HepG2 (cell line): ENCODE results near the gene CHRNB4. TPM values are rescaled to one million over a fixed set of nuclear protein-coding genes. Genes with fewer than 3 reads are reported as not detected.

Source experiments
- ATAC-seq: fragments of 200-7000 bp; cut with Tn5 transposase; 3 replicates; pipeline ENCODE4 v1.9.1; 2020; ENCODE audit warnings: mild to moderate bottlenecking, moderate library complexity
- BruUV-seq: library from RNA; stranded (reverse); fragments of 400-500 nt; replicated peaks from 2 replicates; lab custom pipeline; 2021; lab: Mats Ljungman, UMichigan
- CTCF ChIA-PET: fragments of 300-600 bp; formaldehyde crosslinking; extraction: SDS; loops from one replicate; lab custom pipeline; 2021; ENCODE audit warnings: low total read pairs, inconsistent platforms, low intra/inter-chr PET ratio; lab: Yijun Ruan, JAX
- POLR2A ChIA-PET: fragments of 350-600 bp; sonication (Branson Sonifier 250); formaldehyde crosslinking; loops from one replicate; lab custom pipeline; 2020; ENCODE audit warnings: antibody characterized with exemption, inconsistent platforms; lab: Yijun Ruan, JAX
- DNase-seq: peaks from one replicate; pipeline ENCODE4 v3.0.0-alpha.2; 2015; ENCODE audit warnings: low spot score
- FAIRE-seq: peaks from 3 replicates; lab custom pipeline; 2011; peaks lifted over from hg19 to GRCh38; lab: Jason Lieb, UNC
- H2AFZ ChIP-seq: one replicate; pipeline ENCODE4 v1.6.1; 2011; ENCODE audit warnings: low read length, inconsistent platforms
- H3K27ac ChIP-seq: fragments of 300-600 bp; 3 replicates; pipeline ENCODE4 v1.8.0; 2011; ENCODE audit warnings: mixed run types, mild to moderate bottlenecking, mixed read lengths, low read length, inconsistent platforms; ENCODE audit not compliant: insufficient read depth; ENCODE audit errors: extremely low read length
- H3K27me3 ChIP-seq, 2 experiments: fragments of 200-600 bp in 1 of 2; 2 replicates in 1 of 2; 3 replicates in 1 of 2; pipeline versions ENCODE4 v1.6.0 to v1.8.0; 2011; ENCODE audit warnings: low read length in 2 of 2, mild to moderate bottlenecking in 2 of 2, moderate library complexity in 2 of 2, inconsistent platforms in 1 of 2; ENCODE audit not compliant: insufficient read depth in 2 of 2, control insufficient read depth in 1 of 2
- H3K36me3 ChIP-seq, 2 experiments: fragments of 200-600 bp in 1 of 2; replicated peaks in 1 of 2; 2 replicates in 1 of 2; 3 replicates in 1 of 2; pipeline versions ENCODE4 v1.5.1 to v1.8.0; 2011; ENCODE audit warnings: low read length in 2 of 2, inconsistent platforms in 1 of 2; ENCODE audit not compliant: insufficient read depth in 2 of 2, control insufficient read depth in 1 of 2
- H3K4me1 ChIP-seq: 2 replicates; pipeline ENCODE4 v1.5.1; 2012; ENCODE audit warnings: low read length, inconsistent platforms; ENCODE audit not compliant: insufficient read depth
- H3K4me2 ChIP-seq: 2 replicates; pipeline ENCODE4 v1.6.0; 2011; ENCODE audit warnings: low read depth, low read length, inconsistent platforms
- H3K4me3 ChIP-seq, 3 experiments: fragments of 200-600 bp in 1 of 3; sonication (generic), shearing (Covaris generic) in 1 of 3; replicated peaks in 1 of 3; 2 replicates each; pipeline ENCODE4 v1.5.1; 2011 to 2016; ENCODE audit warnings: low read length in 3 of 3, inconsistent platforms in 2 of 3, low read depth in 2 of 3, mild to moderate bottlenecking in 2 of 3, control low read depth in 1 of 3, mixed read lengths in 1 of 3; ENCODE audit not compliant: insufficient read depth in 1 of 3
- H3K79me2 ChIP-seq: one replicate; pipeline ENCODE4 v1.6.1; 2011; ENCODE audit warnings: low read length, inconsistent platforms; ENCODE audit not compliant: insufficient read depth
- H3K9ac ChIP-seq: 2 replicates; pipeline ENCODE4 v1.6.0; 2011; ENCODE audit warnings: mild to moderate bottlenecking, low read depth, low read length, inconsistent platforms; ENCODE audit not compliant: insufficient read depth
- H3K9me3 ChIP-seq: 2 replicates; pipeline ENCODE4 v1.5.1; 2012; ENCODE audit warnings: mild to moderate bottlenecking, low read length
- H4K20me1 ChIP-seq: 2 replicates; pipeline ENCODE4 v1.6.0; 2011; ENCODE audit warnings: inconsistent platforms, mild to moderate bottlenecking, low read length, moderate library complexity; ENCODE audit not compliant: insufficient read depth
- ADNP ChIP-seq: sonication (generic); formaldehyde crosslinking; IDR thresholded peaks from 2 replicates; pipeline ENCODE4 v1.4.0; 2020; ENCODE audit warnings: missing genetic modification reagents
- GATA4 ChIP-seq: sonication (generic); IDR thresholded peaks from 2 replicates; pipeline ENCODE4 v1.6.1; 2016; ENCODE audit warnings: antibody characterized with exemption, low read depth, borderline replicate concordance
- KDM5A ChIP-seq: fragments of 200-600 bp; sonication (generic); IDR thresholded peaks from 2 replicates; pipeline ENCODE4 v1.7.0; 2018; ENCODE audit warnings: antibody characterized with exemption, mild to moderate bottlenecking, low read length, borderline replicate concordance
- TP53 ChIP-seq: sonication (generic); formaldehyde crosslinking; conservative IDR thresholded peaks from 2 replicates; pipeline ENCODE4 v1.4.0; 2020; ENCODE audit warnings: missing genetic modification reagents
- YY1 ChIP-seq: IDR thresholded peaks from 2 replicates; pipeline ENCODE4 v1.6.1; 2011; ENCODE audit warnings: low read length, low read depth, moderate library complexity, mild to moderate bottlenecking; ENCODE audit not compliant: insufficient read depth, insufficient replicate concordance
- ZFX ChIP-seq: sonication (generic); formaldehyde crosslinking; IDR thresholded peaks from 2 replicates; pipeline ENCODE4 v1.4.0; 2020; ENCODE audit warnings: mild to moderate bottlenecking, low read depth, missing genetic modification reagents, moderate library complexity
- ZNF263 ChIP-seq: sonication (generic); formaldehyde crosslinking; IDR thresholded peaks from 2 replicates; pipeline ENCODE4 v1.4.0; 2020; ENCODE audit warnings: missing genetic modification reagents
- ZNF639 ChIP-seq: conservative IDR thresholded peaks from 2 replicates; pipeline ENCODE4 v1.6.1; 2018; ENCODE audit warnings: missing genetic modification reagents
- ZSCAN30 ChIP-seq: sonication (generic); formaldehyde crosslinking; IDR thresholded peaks from 2 replicates; pipeline ENCODE4 v1.5.0; 2020; ENCODE audit warnings: mild to moderate bottlenecking, missing genetic modification reagents
- ZSCAN9 ChIP-seq: IDR thresholded peaks from 2 replicates; pipeline ENCODE4 v1.6.1; 2016; ENCODE audit warnings: borderline replicate concordance
- in situ Hi-C: cut with HindIII; loops from 2 replicates; pipeline ENCODE4 v1.10.0; 2017; ENCODE audit warnings: low pct_unique_long_range_greater_than_20kb; ENCODE audit not compliant: extremely low pct_ligation_motif_present
- intact Hi-C: fragments of 100-400 bp; cut with micrococcal nuclease; formaldehyde crosslinking; loops from one replicate; pipeline ENCODE4 v1.10.0; 2022; ENCODE audit not compliant: unreplicated experiment
- polyA plus RNA-seq, 8 experiments: library from polyadenylated mRNA; depleted of rRNA in 3 of 8; stranded (reverse) in 7 of 8; unstranded in 1 of 8; fragments of >200 nt; fragmentation: Illumina TruSeq in 4 of 8; extraction: Trizol in 4 of 8; gene quantifications; 2 replicates each; pipeline versions ENCODE4 v1.2.1 to v1.2.3, GENCODE V29; 2011 to 2016; ENCODE audit warnings: low read depth in 4 of 8, missing spikeins in 1 of 8, mixed read lengths in 1 of 8; ENCODE audit not compliant: insufficient read depth in 1 of 8
- total RNA-seq, 5 experiments: library from RNA; depleted of rRNA; stranded (reverse); fragments of >200 nt; fragmentation: Illumina TruSeq; extraction: Trizol; gene quantifications; 2 replicates each; pipeline ENCODE4 v1.2.3, GENCODE V29; 2016; ENCODE audit warnings: low read depth in 1 of 5

CHRNB4 gene
- total and polyA plus RNA-seq, 2 of the 13 experiments (the other 11 are each of a cell fraction or from before 2014, with no cell fraction given): not detected

GRCh38 chr15:78641102-78641748, at the start of gene CHRNB4 (continued):
- TF ChIP-seq KDM5A (no peak), GATA4 (no peak)

- TF ChIP-seq ZNF263 (CRISPR knock-in tag): no peak
- no peak for TF ChIP-seq ZSCAN9 (CRISPR knock-in tag)
- TF ChIP-seq ZFX (CRISPR knock-in tag): no peak
- no peak for TF ChIP-seq ZNF639 (CRISPR knock-in tag)
- TF ChIP-seq ZSCAN30 (CRISPR knock-in tag): no peak
- no peak for TF ChIP-seq TP53 (CRISPR knock-in tag)
- TF ChIP-seq ADNP (CRISPR knock-in tag): no peak
- no peak for TF ChIP-seq YY1
- Histone ChIP-seq H3K9ac (no peak overlapping the region), H3K4me3 (no peak overlapping the region), H3K4me1 (no peaks in the 10 kb centered on the region), H3K27ac (no peak overlapping the region), H3K36me3 (no peaks in the 10 kb centered on the region), H3K9me3 (no peaks in the 10 kb centered on the region), H3K79me2 (no peaks in the 10 kb centered on the region), H4K20me1 (no peaks in the 10 kb centered on the region), H2AFZ (no peak overlapping the region), H3K27me3 (0 out of 5 replicates have a peak, but pooled peaks cover 0 to 3% of the 10 kb centered on the region in 2 experiments), H3K4me2 (no peak overlapping the region)
- CTCF ChIA-PET: no interaction called here
- POLR2A ChIA-PET: no interaction called here
- ATAC-seq: no peak
- no peak for DNase-seq
- intact Hi-C loops: no loop called here
- no peak for FAIRE-seq
- in situ Hi-C loops: no loop called here
- no TSS peak for BruUV-seq
These were observed 48.6 kb upstream of the CHRNB4 start for GRCh38 chr15:78689626-78690025.
